ENCODE data around the gene CDC45.

The CDC45 gene

DNA sequence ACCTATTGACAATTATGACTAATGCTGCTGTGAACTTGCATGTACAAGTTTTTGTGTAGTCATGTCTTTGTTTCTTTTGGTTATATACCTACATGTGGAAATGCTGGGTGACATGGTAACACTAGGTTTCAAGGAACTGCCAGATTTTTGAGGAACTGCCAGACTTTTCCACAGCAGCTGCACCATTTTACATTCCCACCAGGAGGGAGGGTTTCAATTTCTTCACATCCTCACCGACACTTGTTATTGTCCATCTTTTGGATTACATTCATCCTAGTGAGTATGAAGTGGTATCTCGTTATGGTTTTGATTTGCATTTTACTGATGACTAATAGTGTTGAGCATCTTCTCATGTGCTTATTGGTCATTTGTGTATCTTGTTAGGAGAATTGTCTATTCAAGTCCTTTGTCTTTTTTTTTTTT lies 31.2 kb downstream of the CDC45 start:
- no peak for DNase-seq (ENCODE audit: low read depth in 1 of 2, low spot score in 1 of 2)

- no peak for DNase-seq (ENCODE audit: low read depth in 1 of 2, low spot score in 1 of 2)
Measured at GRCh38 chr22:19513823-19514222, 34.1 kb downstream of the CDC45 start.

- DNase-seq (ENCODE audit: low read depth in 1 of 2, low spot score in 1 of 2): no peak
Measured at GRCh38 chr22:19514831-19515565, 35.3 kb downstream of the CDC45 start.

GRCh38 chr22:19515654-19516377 lies 36.1 kb downstream of the CDC45 start:
- no peak for DNase-seq (ENCODE audit: low read depth in 1 of 2, low spot score in 1 of 2)

GRCh38 chr22:19516378-19517170 lies 36.9 kb downstream of the CDC45 start:
- no peak for DNase-seq (ENCODE audit: low read depth in 1 of 2, low spot score in 1 of 2)

- no peak for DNase-seq (ENCODE audit: low read depth in 1 of 2, low spot score in 1 of 2)
Measured at GRCh38 chr22:19517171-19517500, 37.4 kb downstream of the CDC45 start.

GRCh38 chr22:19517919-19518611 lies 38.3 kb downstream of the CDC45 start:
- no peak for DNase-seq (ENCODE audit: low read depth in 1 of 2, low spot score in 1 of 2)

DNA sequence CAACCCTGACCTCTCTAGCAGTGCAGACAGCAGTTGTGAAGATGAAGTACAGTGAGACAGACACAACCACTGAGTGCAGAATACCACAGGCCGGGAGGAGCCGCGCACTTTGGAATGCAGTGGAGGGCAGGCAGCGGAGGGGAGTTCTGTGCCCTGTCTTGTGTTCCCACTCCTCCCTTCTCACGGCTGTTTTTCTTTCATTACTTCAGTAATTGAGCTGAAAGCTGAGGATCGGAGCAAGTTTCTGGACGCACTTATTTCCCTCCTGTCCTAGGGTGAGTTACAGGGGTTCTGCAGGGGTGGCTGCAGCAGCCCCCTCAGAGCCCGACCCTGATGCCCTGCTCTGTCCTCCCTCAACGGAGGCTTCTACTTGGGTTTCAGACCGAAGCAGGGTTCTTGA lies 38.9 kb downstream of the CDC45 start:
- DNase-seq (ENCODE audit: low read depth in 1 of 2, low spot score in 1 of 2): no peak

- no peak for DNase-seq (ENCODE audit: low read depth in 1 of 2, low spot score in 1 of 2)
Measured at GRCh38 chr22:19519041-19519926, 39.6 kb downstream of the CDC45 start.

- no peak for DNase-seq (ENCODE audit: low read depth in 1 of 2, low spot score in 1 of 2)
Measured at GRCh38 chr22:19520007-19520406, 40.3 kb downstream of the CDC45 start.

DNA sequence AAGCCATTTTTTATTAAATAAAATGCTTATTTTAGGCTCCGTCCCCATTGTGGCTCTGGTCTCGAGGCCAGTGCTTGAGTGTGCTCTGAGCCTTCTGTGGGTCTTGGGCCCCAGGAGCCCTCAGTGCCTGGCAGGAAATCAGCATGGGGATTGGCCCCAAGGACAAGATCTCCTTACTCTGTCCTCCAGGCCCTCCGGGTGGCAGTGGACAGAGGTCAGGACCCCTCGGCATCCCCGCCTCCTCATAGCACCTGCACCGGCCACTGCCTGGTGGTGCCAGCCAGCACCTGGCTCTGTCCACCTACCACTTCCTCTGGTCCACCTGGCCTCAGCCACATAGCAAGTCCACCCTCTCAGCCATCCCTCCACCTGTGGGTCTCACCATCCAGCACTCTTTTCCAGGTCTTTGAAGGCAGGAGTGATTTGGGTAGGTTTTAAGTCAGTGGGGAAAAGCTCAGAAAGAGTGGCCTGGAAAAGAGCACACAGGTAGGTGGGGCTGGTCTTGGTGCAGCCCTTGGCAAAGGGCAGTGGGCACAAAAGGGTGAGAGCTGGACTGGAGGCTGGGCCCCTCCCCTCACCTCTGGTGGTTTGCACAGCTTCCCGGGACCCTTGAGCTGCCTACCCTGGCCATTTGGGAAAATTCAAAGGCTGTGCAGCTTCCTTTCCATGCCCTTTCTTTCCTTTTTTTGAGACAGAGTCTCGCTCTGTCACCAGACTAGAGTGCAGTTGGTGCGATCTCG lies 41.0 kb downstream of the CDC45 start:
- no peak for DNase-seq (ENCODE audit: low read depth in 1 of 2, low spot score in 1 of 2)

- DNase-seq (ENCODE audit: low read depth in 1 of 2, low spot score in 1 of 2): no peak
Measured at GRCh38 chr22:19522190-19522880, 42.6 kb downstream of the CDC45 start.

GRCh38 chr22:19522881-19523239 lies 43.1 kb downstream of the CDC45 start:
- DNase-seq (ENCODE audit: low read depth in 1 of 2, low spot score in 1 of 2): no peak

GRCh38 chr22:19523240-19524169 lies 43.8 kb downstream of the CDC45 start:
- no peak for DNase-seq (ENCODE audit: low read depth in 1 of 2, low spot score in 1 of 2)

- DNase-seq (ENCODE audit: low read depth in 1 of 2, low spot score in 1 of 2): no peak
Measured at GRCh38 chr22:19524170-19525115, 44.7 kb downstream of the CDC45 start, which contains the start of gene CLDN5. TSS of gene CLDN5 (minus strand) at chr22:19524410. CDS start at chr22:19524255, 155 bp downstream.

DNA sequence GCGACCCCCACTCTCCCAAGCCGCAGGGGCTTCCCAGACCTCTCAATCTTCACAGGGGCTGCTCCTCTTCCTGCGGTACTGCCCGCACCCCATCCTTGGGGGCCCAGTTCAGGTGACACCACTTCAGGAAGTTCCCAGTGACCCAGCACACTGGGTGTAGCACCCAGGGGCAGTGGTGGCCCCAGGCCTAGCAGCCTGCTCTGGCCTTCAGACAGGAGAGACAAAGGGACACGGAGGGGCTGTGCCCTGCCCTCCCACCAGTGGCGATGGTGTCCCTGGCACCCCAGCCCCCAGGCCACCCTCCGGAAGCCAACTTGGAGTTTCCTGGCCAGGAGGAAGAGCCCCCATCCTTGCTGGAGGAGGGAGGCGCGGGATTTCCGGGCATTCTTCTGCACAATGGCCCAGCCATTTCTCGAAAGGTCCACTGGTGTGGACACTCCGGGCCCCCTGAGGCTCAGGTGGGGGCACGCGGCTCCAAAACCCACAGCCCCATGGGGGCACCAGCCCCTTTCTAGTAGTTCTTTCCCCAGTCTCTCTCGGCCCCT lies 45.5 kb downstream of the CDC45 start:
- no peak for DNase-seq (ENCODE audit: low read depth in 1 of 2, low spot score in 1 of 2)

GRCh38 chr22:19525666-19526065 lies 45.9 kb downstream of the CDC45 start:
- DNase-seq (ENCODE audit: low read depth in 1 of 2, low spot score in 1 of 2): no peak

Data from stimulated activated CD4-positive, alpha-beta T cell treated with anti-CD3 and anti-CD28 coated beads, Interleukin-15, amount 100 ng/mL, for 1 hour (primary cell).